ENCODE results near the gene KIAA0513. TPM values are rescaled to one million over a fixed set of nuclear protein-coding genes. Genes with fewer than 3 reads are reported as not detected.

The KIAA0513 gene
- total and polyA plus RNA-seq, 2 experiments from 2014 or later, result 5.3 to 5.4 TPM

- H3K9ac ChIP-seq, result no peak overlapping the region
- no peak for DNase-seq
- H3K27ac ChIP-seq, result no peak overlapping the region
- H3K4me1 ChIP-seq (ENCODE audit: insufficient read depth), result peaks cover 24% of the 10 kb centered on the region
- WGBS, 2 experiments (ENCODE audit: low coverage in 1 of 2, low lambda C conversion rate in 2 of 2, missing lambda C conversion rate in 2 of 2), result 82 to 87% methylated on average over 16 of the region's 16 CpGs
- H3K9me3 ChIP-seq (ENCODE audit: low read depth), result no peaks in the 10 kb centered on the region
- no peak for TF ChIP-seq EZH2phosphoT487 (IDR thresholded peaks at IDR 0.05; ENCODE audit: insufficient read depth, low read depth)
- H3K36me3 ChIP-seq (ENCODE audit: low read depth), result no peaks in the 10 kb centered on the region
- no peak overlapping the region for H3K4me2 ChIP-seq (ENCODE audit: unreplicated experiment)
- no peaks in the 10 kb centered on the region for H3K9me2 ChIP-seq (ENCODE audit: insufficient read depth)
- no peak overlapping the region for H3K4me3 ChIP-seq
- H3F3A ChIP-seq (ENCODE audit: insufficient read depth), result peaks cover 16% of the 10 kb centered on the region
- no peaks in the 10 kb centered on the region for H3K27me3 ChIP-seq (replicated peaks; ENCODE audit: insufficient read depth)
- H3K79me2 ChIP-seq (ENCODE audit: insufficient read depth), result no peaks in the 10 kb centered on the region
- in situ Hi-C loops (cut with MboI), result no loop called here
- no peak overlapping the region for H2AFZ ChIP-seq
- H4K20me1 ChIP-seq (ENCODE audit: insufficient read depth), result no peaks in the 10 kb centered on the region
Measured at GRCh38 chr16:85125570-85126393, 98.2 kb downstream of the KIAA0513 start.

- Histone ChIP-seq H4K20me1 (ENCODE audit: insufficient read depth) (no peaks in the 10 kb centered on the region), H3K79me2 (ENCODE audit: insufficient read depth) (no peaks in the 10 kb centered on the region), H3K27me3 (replicated peaks; ENCODE audit: insufficient read depth) (no peaks in the 10 kb centered on the region), H3K9me2 (ENCODE audit: insufficient read depth) (no peaks in the 10 kb centered on the region), H3K9ac (peak overlapping the region; percentile 51; the same call in 1 of the 2 replicates), H3K4me1 (ENCODE audit: insufficient read depth) (peaks cover 28% of the 10 kb centered on the region), H3K9me3 (ENCODE audit: low read depth) (no peaks in the 10 kb centered on the region), H3K36me3 (ENCODE audit: low read depth) (no peaks in the 10 kb centered on the region), H3K27ac (peak overlapping the region; percentile 26; the same call in 1 of the 2 replicates), H3K4me3 (no peak overlapping the region), H2AFZ (peak overlapping the region; percentile 55; the same call in 1 of the 2 replicates), H3K4me2 (ENCODE audit: unreplicated experiment) (peak overlapping the region; percentile 43), H3F3A (ENCODE audit: insufficient read depth) (peaks cover 20% of the 10 kb centered on the region)
- 58 to 59% methylated on average over 12 of the region's 12 CpGs for WGBS, 2 experiments (ENCODE audit: low coverage in 1 of 2, low lambda C conversion rate in 2 of 2, missing lambda C conversion rate in 2 of 2)
- in situ Hi-C loops (cut with MboI), result no loop called here
- TF ChIP-seq EZH2phosphoT487 (IDR thresholded peaks at IDR 0.05; ENCODE audit: insufficient read depth, low read depth) (no peak), EZH2 (IDR thresholded peaks at IDR 0.05; ENCODE audit: insufficient read depth, poor library complexity, severe bottlenecking) (no peak)
- no peak for DNase-seq
Measured at GRCh38 chr16:85126394-85126704, 98.8 kb downstream of the KIAA0513 start.

GRCh38 chr16:85126705-85127378, 99.2 kb downstream of the KIAA0513 start:
- DNase-seq, result peak; percentile 85
- Histone ChIP-seq H3K79me2 (ENCODE audit: insufficient read depth) (no peaks in the 10 kb centered on the region), H3K4me2 (ENCODE audit: unreplicated experiment) (peak overlapping the region; percentile 43), H2AFZ (peak overlapping the region; percentile 55; the same call in 1 of the 2 replicates), H3K9ac (peak overlapping the region; percentile 51; the same call in 1 of the 2 replicates), H3K9me2 (ENCODE audit: insufficient read depth) (no peaks in the 10 kb centered on the region), H3K4me3 (peak overlapping the region; percentile 27), H4K20me1 (ENCODE audit: insufficient read depth) (no peaks in the 10 kb centered on the region), H3K9me3 (ENCODE audit: low read depth) (no peaks in the 10 kb centered on the region), H3F3A (ENCODE audit: insufficient read depth) (peaks cover 20% of the 10 kb centered on the region), H3K27me3 (replicated peaks; ENCODE audit: insufficient read depth) (no peaks in the 10 kb centered on the region), H3K4me1 (ENCODE audit: insufficient read depth) (peaks cover 28% of the 10 kb centered on the region), H3K36me3 (ENCODE audit: low read depth) (no peaks in the 10 kb centered on the region), H3K27ac (peak overlapping the region; percentile 26; the same call in 1 of the 2 replicates)
- TF ChIP-seq EZH2phosphoT487 (IDR thresholded peaks at IDR 0.05; ENCODE audit: insufficient read depth, low read depth) (no peak), EZH2 (IDR thresholded peaks at IDR 0.05; ENCODE audit: insufficient read depth, poor library complexity, severe bottlenecking) (no peak)
- in situ Hi-C loops (cut with MboI), result no loop called here
- WGBS, 2 experiments (ENCODE audit: low coverage in 1 of 2, low lambda C conversion rate in 2 of 2, missing lambda C conversion rate in 2 of 2), result 19 to 22% methylated on average over 19 to 20 of the region's 20 CpGs

- DNase-seq, result no peak
- peaks cover 20% of the 10 kb centered on the region for H3F3A ChIP-seq (ENCODE audit: insufficient read depth)
- WGBS, 2 experiments (ENCODE audit: low coverage in 1 of 2, low lambda C conversion rate in 2 of 2, missing lambda C conversion rate in 2 of 2), result 89 to 91% methylated on average over 3 of the region's 3 CpGs
- no peaks in the 10 kb centered on the region for H3K79me2 ChIP-seq (ENCODE audit: insufficient read depth)
- in situ Hi-C loops (cut with MboI), result no loop called here
- no peak overlapping the region; the same call in 1 of the 2 replicates for H3K4me3 ChIP-seq
- peaks cover 28% of the 10 kb centered on the region for H3K4me1 ChIP-seq (ENCODE audit: insufficient read depth)
- H3K9ac ChIP-seq, result no peak overlapping the region
- H3K9me3 ChIP-seq (ENCODE audit: low read depth), result no peaks in the 10 kb centered on the region
- H4K20me1 ChIP-seq (ENCODE audit: insufficient read depth), result no peaks in the 10 kb centered on the region
- H2AFZ ChIP-seq, result no peak overlapping the region
- H3K27me3 ChIP-seq (replicated peaks; ENCODE audit: insufficient read depth), result no peaks in the 10 kb centered on the region
- peak overlapping the region; percentile 43 for H3K4me2 ChIP-seq (ENCODE audit: unreplicated experiment)
- H3K36me3 ChIP-seq (ENCODE audit: low read depth), result no peaks in the 10 kb centered on the region
- H3K27ac ChIP-seq, result no peak overlapping the region
- TF ChIP-seq EZH2phosphoT487 (IDR thresholded peaks at IDR 0.05; ENCODE audit: insufficient read depth, low read depth) (no peak), EZH2 (IDR thresholded peaks at IDR 0.05; ENCODE audit: insufficient read depth, poor library complexity, severe bottlenecking) (no peak)
- H3K9me2 ChIP-seq (ENCODE audit: insufficient read depth), result no peaks in the 10 kb centered on the region
Measured at GRCh38 chr16:85127379-85127723, 99.8 kb downstream of the KIAA0513 start.

All from GM23248 (cell line).